GM12878 (cell line): ENCODE measurements around the gene AFTPH. TPM values are rescaled to one million over a fixed set of nuclear protein-coding genes. Genes with fewer than 3 reads are reported as not detected.

Source experiments
- ATAC-seq: fragments of 200-7000 bp; cut with Tn5 transposase; 3 replicates; pipeline ENCODE4 v1.9.1; 2020; ENCODE audit warnings: mild to moderate bottlenecking, moderate library complexity
- BruUV-seq: library from RNA; stranded (reverse); fragments of 400-500 nt; replicated peaks from 2 replicates; lab custom pipeline; 2021; lab: Mats Ljungman, UMichigan
- CTCF ChIA-PET: fragments of 300-600 bp; sonication (Branson Sonifier 250); formaldehyde crosslinking; extraction: SDS; loops from one replicate; lab custom pipeline; 2021; ENCODE audit warnings: inconsistent platforms; lab: Yijun Ruan, JAX
- POLR2A ChIA-PET: fragments of 350-600 bp; formaldehyde crosslinking; extraction: SDS; loops from one replicate; lab custom pipeline; 2021; ENCODE audit warnings: inconsistent platforms; lab: Charles Lee
- RAD21 ChIA-PET: fragments of 300-600 bp; sonication (Branson Sonifier 250); formaldehyde crosslinking; loops from one replicate; lab custom pipeline; 2023; ENCODE audit warnings: antibody characterized with exemption; ENCODE audit not compliant: unreplicated experiment; lab: Charles Lee
- SMC1A ChIA-PET: fragments of 300-600 bp; sonication (Branson Sonifier 250); formaldehyde crosslinking; loops from one replicate; lab custom pipeline; 2023; ENCODE audit not compliant: unreplicated experiment, uncharacterized antibody; lab: Charles Lee
- DNase-seq: peaks from one replicate; pipeline ENCODE4 v3.0.0-alpha.2; 2011; ENCODE audit warnings: low read depth, low spot score
- FAIRE-seq: peaks from 3 replicates; lab custom pipeline; 2011; peaks lifted over from hg19 to GRCh38; lab: Jason Lieb, UNC
- H2AFZ ChIP-seq: 2 replicates; pipeline ENCODE4 v1.6.0; 2011; ENCODE audit warnings: low read depth, low read length, control low read depth; ENCODE audit not compliant: control insufficient read depth
- H3K27ac ChIP-seq: 2 replicates; pipeline ENCODE4 v1.5.1; 2011; ENCODE audit warnings: control low read depth; ENCODE audit not compliant: control insufficient read depth, insufficient read depth
- H3K27me3 ChIP-seq, 2 experiments: replicated peaks in 1 of 2; 2 replicates each; pipeline versions ENCODE4 v1.6.0 to v1.6.1; 2011; ENCODE audit warnings: low read length in 1 of 2; ENCODE audit not compliant: control insufficient read depth in 2 of 2, insufficient read depth in 2 of 2
- H3K36me3 ChIP-seq, 2 experiments: 2 replicates each; pipeline ENCODE4 v1.5.1; 2011; ENCODE audit warnings: low read length in 1 of 2; ENCODE audit not compliant: control insufficient read depth in 2 of 2, insufficient read depth in 2 of 2
- H3K4me1 ChIP-seq: 2 replicates; pipeline ENCODE4 v1.6.1; 2011; ENCODE audit warnings: mild to moderate bottlenecking, low read length, moderate library complexity, mixed read lengths; ENCODE audit not compliant: control insufficient read depth, insufficient read depth
- H3K4me2 ChIP-seq: 2 replicates; pipeline ENCODE4 v1.6.0; 2011; ENCODE audit warnings: control low read depth; ENCODE audit not compliant: control insufficient read depth, insufficient read depth
- H3K4me3 ChIP-seq: fragments of 200-600 bp; sonication (generic); 2 replicates; pipeline ENCODE4 v1.5.1; 2016
- H3K79me2 ChIP-seq: 2 replicates; pipeline ENCODE4 v1.6.0; 2011; ENCODE audit warnings: low read length; ENCODE audit not compliant: control insufficient read depth, insufficient read depth
- H3K9ac ChIP-seq: 2 replicates; pipeline ENCODE4 v1.8.0; 2011; ENCODE audit warnings: low read length, control low read depth, mixed read lengths; ENCODE audit not compliant: control insufficient read depth, insufficient read depth
- H3K9me3 ChIP-seq: replicated peaks from 3 replicates; pipeline ENCODE4 v1.5.1; 2011; ENCODE audit warnings: mild to moderate bottlenecking, low read length; ENCODE audit not compliant: control insufficient read depth, insufficient read depth
- H4K20me1 ChIP-seq: 2 replicates; pipeline ENCODE4 v1.6.0; 2011; ENCODE audit not compliant: control insufficient read depth, insufficient read depth
- BHLHE40 ChIP-seq, 2 experiments: fragments of 450-650 bp in 1 of 2; IDR thresholded peaks; 2 replicates each; pipeline ENCODE4 v1.6.1; 2011 to 2017; ENCODE audit warnings: low read depth in 2 of 2, borderline replicate concordance in 1 of 2, improper control_type of control experiment in 1 of 2, low read length in 1 of 2, mild to moderate bottlenecking in 1 of 2
- DPF2 ChIP-seq: fragments of 450-650 bp; IDR thresholded peaks from 2 replicates; pipeline ENCODE4 v1.6.1; 2017; ENCODE audit warnings: mild to moderate bottlenecking
- E2F4 ChIP-seq: IDR thresholded peaks from 2 replicates; pipeline ENCODE4 v1.6.1; 2012; ENCODE audit warnings: low read depth, low read length, improper control_type of control experiment
- EGR1 ChIP-seq, 2 experiments: IDR thresholded peaks; 1 replicate in 1 of 2; 2 replicates in 1 of 2; pipeline ENCODE4 v1.6.1; 2011 to 2012; ENCODE audit warnings: low read depth in 2 of 2, low read length in 2 of 2, borderline replicate concordance in 1 of 2, mild to moderate bottlenecking in 1 of 2, moderate library complexity in 1 of 2
- KAT2A ChIP-seq: conservative IDR thresholded peaks from 2 replicates; pipeline ENCODE4 v1.6.1; 2011; ENCODE audit warnings: low read depth, low read length; ENCODE audit not compliant: control insufficient read depth
- MTA2 ChIP-seq: fragments of 450-650 bp; IDR thresholded peaks from 2 replicates; pipeline ENCODE4 v1.6.1; 2016; ENCODE audit warnings: low read depth, mild to moderate bottlenecking, moderate library complexity
- MXI1 ChIP-seq: fragments of 150-350 bp; IDR thresholded peaks from 2 replicates; pipeline ENCODE4 v1.6.1; 2011; ENCODE audit warnings: low read depth, mild to moderate bottlenecking, inconsistent platforms, low read length, improper control_type of control experiment
- POLR2A ChIP-seq: IDR thresholded peaks from 2 replicates; pipeline ENCODE4 v1.6.1; 2011; ENCODE audit warnings: low read depth, mild to moderate bottlenecking, low read length
- POU2F2 ChIP-seq: IDR thresholded peaks from 3 replicates; pipeline ENCODE4 v1.6.1; 2011; ENCODE audit warnings: low read depth, mild to moderate bottlenecking, low read length, borderline replicate concordance
- PRDM15 ChIP-seq: fragments of 450-650 bp; formaldehyde crosslinking; IDR thresholded peaks from 2 replicates; pipeline ENCODE4 v1.4.0; 2020; ENCODE audit warnings: mild to moderate bottlenecking, moderate library complexity
- RELB ChIP-seq: fragments of 450-650 bp; IDR thresholded peaks from 2 replicates; pipeline ENCODE4 v1.6.1; 2017; ENCODE audit warnings: low read depth, mild to moderate bottlenecking, moderate library complexity
- SMC3 ChIP-seq: IDR thresholded peaks from 2 replicates; pipeline ENCODE4 v1.6.1; 2011; ENCODE audit warnings: low read length, improper control_type of control experiment, borderline replicate concordance
- SUZ12 ChIP-seq: fragments of 200-600 bp; sonication (generic); IDR thresholded peaks from one replicate; pipeline ENCODE4 v1.6.1; 2018; ENCODE audit warnings: antibody characterized with exemption, mild to moderate bottlenecking; ENCODE audit not compliant: unreplicated experiment
- TAF1 ChIP-seq: IDR thresholded peaks from 2 replicates; pipeline ENCODE4 v1.6.1; 2011; ENCODE audit warnings: mild to moderate bottlenecking, low read depth, low read length, borderline replicate concordance
- WRNIP1 ChIP-seq: IDR thresholded peaks from 2 replicates; pipeline ENCODE4 v1.6.1; 2011; ENCODE audit warnings: low read depth, low read length, improper control_type of control experiment, borderline replicate concordance
- WGBS: methylation state at CpG from one replicate; pipeline ENCODE4 v1.1.6; 2016; ENCODE audit warnings: low lambda C conversion rate; ENCODE audit not compliant: insufficient replicate concordance, insufficient coverage; ENCODE audit errors: missing lambda C conversion rate; 5-methylcytosine and 5-hydroxymethylcytosine counted together
- in situ Hi-C: fragments of 300-500 bp; cut with MboI; formaldehyde crosslinking; loops from 9 replicates; pipeline ENCODE4 v1.14.3; 2018; ENCODE audit warnings: mixed read lengths
- intact Hi-C: fragments of 100-400 bp; cut with micrococcal nuclease; formaldehyde crosslinking; loops from one replicate; pipeline ENCODE4 v1.14.2; 2022; ENCODE audit not compliant: unreplicated experiment
- polyA plus RNA-seq, 11 experiments: library from polyadenylated mRNA; depleted of rRNA in 4 of 11; unstranded in 6 of 11; stranded (reverse) in 5 of 11; fragments of >200 nt; fragmentation: Nextera tagmentation in 4 of 11; fragmentation: Illumina TruSeq in 1 of 11; extraction: Ambion mirVana in 4 of 11; extraction: Trizol in 1 of 11; gene quantifications; 1 replicate in 1 of 11; 2 replicates in 10 of 11; pipeline versions ENCODE4 v1.2.1 to v1.2.3, GENCODE V29; 2011 to 2016; ENCODE audit warnings: inconsistent platforms in 2 of 11, missing spikeins in 2 of 11, low read depth in 1 of 11
- total RNA-seq, 4 experiments: library from RNA; depleted of rRNA in 3 of 4; stranded (reverse); fragments of >200 nt in 3 of 4; fragmentation: Illumina TruSeq in 1 of 4; extraction: Trizol in 1 of 4; gene quantifications; 2 replicates each; pipeline versions ENCODE4 v1.2.1 to v1.2.3, GENCODE V29; 2013 to 2021

AFTPH gene
- total and polyA plus RNA-seq, 10 of the 15 experiments (the other 5 are each of a cell fraction or from before 2014, with no cell fraction given): 25.6 to 77.3 (median 39.5) TPM

DNA sequence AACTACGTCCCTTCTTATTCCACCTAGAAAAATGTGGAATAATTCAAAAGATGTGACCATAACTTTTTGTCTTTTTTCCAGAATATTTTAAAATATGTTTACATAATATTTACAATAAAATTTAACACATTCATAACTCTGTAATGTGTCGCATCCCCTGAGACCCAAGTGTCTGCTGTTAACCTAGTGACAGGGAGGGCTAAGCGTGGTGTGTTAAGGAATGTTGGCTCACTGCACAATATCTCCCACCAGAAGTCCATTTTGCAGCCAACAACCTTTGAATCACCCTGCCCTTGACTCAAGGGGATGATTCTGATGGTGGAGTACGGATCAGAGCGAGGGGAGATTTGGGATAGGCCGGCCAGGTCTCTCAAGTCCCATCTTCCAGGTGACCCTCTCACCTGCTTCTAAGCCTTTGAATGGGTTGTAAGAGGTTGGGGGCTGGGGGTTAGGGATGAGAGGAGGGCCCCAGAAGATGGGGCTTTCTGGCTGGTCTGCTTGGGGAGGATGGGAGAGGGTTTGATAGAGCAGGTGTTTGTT, 86.3 kb downstream of the AFTPH start:
- RAD21 ChIA-PET: no interaction called here
- ATAC-seq (no peak), FAIRE-seq (no peak), DNase-seq (no peak)
- Histone ChIP-seq H3K9ac (no peak overlapping the region), H3K9me3 (no peaks in the 10 kb centered on the region), H3K4me3 (no peak overlapping the region), H3K79me2 (no peaks in the 10 kb centered on the region), H3K36me3 (no peaks in the 10 kb centered on the region), H3K4me1 (peaks cover 36% of the 10 kb centered on the region), H3K4me2 (no peak overlapping the region), H3K27me3 (no peaks in the 10 kb centered on the region), H4K20me1 (no peaks in the 10 kb centered on the region), H3K27ac (no peak overlapping the region), H2AFZ (no peak overlapping the region)
- BruUV-seq: no TSS peak
- SMC1A ChIA-PET: interaction anchor here (0.9 kb wide), 1 partner anchor 38 kb away, joined by 3 read pairs; no protein-coding TSS in a partner anchor
- WGBS: 90% methylated on average over 6 of the region's 6 CpGs
- intact Hi-C loops (no loop called here), in situ Hi-C loops (no loop called here)
- POLR2A ChIA-PET: interaction anchor here (0.6 kb wide), 1 partner anchor 30 kb away, joined by 7 read pairs; no protein-coding TSS in a partner anchor
- CTCF ChIA-PET: interaction anchor here (0.8 to 5.7 kb wide), 6 partner anchors 8 to 87 kb away, joined by 6 to 27 read pairs (median 14); partner anchors contain the start of gene AFTPH
- no peak for TF ChIP-seq TAF1
- TF ChIP-seq MXI1: no peak
- TF ChIP-seq POLR2A: no peak
- no peak for TF ChIP-seq RELB
- no peak for TF ChIP-seq BHLHE40 (IDR thresholded peaks at IDR 0.05; ENCODE audit: borderline replicate concordance in 1 of 2, low read depth in 2 of 2, low read length in 1 of 2)
- TF ChIP-seq WRNIP1: no peak
- no peak for TF ChIP-seq PRDM15
- no peak for TF ChIP-seq KAT2A
- no peak for TF ChIP-seq POU2F2
- no peak for TF ChIP-seq SMC3
- TF ChIP-seq DPF2: no peak
- no peak for TF ChIP-seq SUZ12
- no peak for TF ChIP-seq MTA2
- TF ChIP-seq EGR1 (IDR thresholded peaks at IDR 0.05; ENCODE audit: borderline replicate concordance in 1 of 2, low read depth in 2 of 2, low read length in 2 of 2): no peak
- TF ChIP-seq E2F4: no peak
